Neural cell (in vitro differentiated cells): ENCODE results near the gene SPAG16. TPM values are rescaled to one million over a fixed set of nuclear protein-coding genes. Genes with fewer than 3 reads are reported as not detected.

ENCODE experiments used
- H2AFZ ChIP-seq: fragments of 200-600, 300-800 bp; sonication (generic), shearing (Covaris generic); 2 replicates; pipeline ENCODE4 v1.6.0; 2014; ENCODE audit warnings: low read depth, mild to moderate bottlenecking, antibody characterized with exemption, low read length, moderate library complexity
- H3F3A ChIP-seq: fragments of 200-600 bp; shearing (Covaris generic); 2 replicates; pipeline ENCODE4 v1.6.1; 2016; ENCODE audit warnings: mild to moderate bottlenecking, moderate library complexity, mixed read lengths, antibody characterized with exemption, low read length; ENCODE audit not compliant: insufficient read depth, poor library complexity, severe bottlenecking
- H3K27ac ChIP-seq: fragments of 200-600, 300-800 bp; sonication (generic), shearing (Covaris generic); 2 replicates; pipeline ENCODE4 v1.5.1; 2014; ENCODE audit warnings: mild to moderate bottlenecking, low read length, moderate library complexity
- H3K27me3 ChIP-seq: fragments of 300-800, 200-600 bp; sonication (generic), shearing (Covaris generic); 2 replicates; pipeline ENCODE4 v1.6.0; 2014; ENCODE audit warnings: mild to moderate bottlenecking, low read depth, low read length, moderate library complexity; ENCODE audit not compliant: insufficient read depth
- H3K36me3 ChIP-seq: fragments of 300-800, 200-600 bp; sonication (generic), shearing (Covaris generic); 2 replicates; pipeline ENCODE4 v1.5.1; 2014; ENCODE audit warnings: mild to moderate bottlenecking, antibody characterized with exemption, low read length, moderate library complexity; ENCODE audit not compliant: insufficient read depth
- H3K4me2 ChIP-seq: fragments of 300-800, 200-600 bp; sonication (generic), shearing (Covaris generic); 2 replicates; pipeline ENCODE4 v1.6.0; 2014; ENCODE audit warnings: mild to moderate bottlenecking, low read length
- H3K4me3 ChIP-seq: fragments of 300-800, 200-600 bp; sonication (generic), shearing (Covaris generic); 2 replicates; pipeline ENCODE4 v1.5.1; 2014; ENCODE audit warnings: mild to moderate bottlenecking, low read length, moderate library complexity
- H3K79me2 ChIP-seq: fragments of 200-600 bp; shearing (Covaris generic); replicated peaks from 2 replicates; pipeline ENCODE4 v1.6.0; 2014; ENCODE audit warnings: mild to moderate bottlenecking, low read length, moderate library complexity; ENCODE audit not compliant: insufficient read depth
- H3K9ac ChIP-seq: fragments of 300-800, 200-600 bp; sonication (generic), shearing (Covaris generic); 2 replicates; pipeline ENCODE4 v1.6.1; 2016; ENCODE audit warnings: mild to moderate bottlenecking, low read length, mixed read lengths
- H3K9me2 ChIP-seq: fragments of 200-600 bp; shearing (Covaris generic); 2 replicates; pipeline ENCODE4 v1.6.1; 2016; ENCODE audit warnings: mild to moderate bottlenecking, low read length, mixed read lengths; ENCODE audit not compliant: insufficient read depth
- H3K9me3 ChIP-seq: fragments of 200-600, 300-800 bp; sonication (generic), shearing (Covaris generic); 2 replicates; pipeline ENCODE4 v1.6.1; 2016; ENCODE audit warnings: mild to moderate bottlenecking, mixed run types, low read length, moderate library complexity, mixed read lengths
- H4K20me1 ChIP-seq: fragments of 200-600 bp; shearing (Covaris generic); 2 replicates; pipeline ENCODE4 v1.6.1; 2016; ENCODE audit warnings: mild to moderate bottlenecking, mixed run types; ENCODE audit not compliant: insufficient read depth
- EP300 ChIP-seq: fragments of 450-650 bp; conservative IDR thresholded peaks from 2 replicates; pipeline ENCODE4 v1.6.1; 2014; ENCODE audit warnings: antibody characterized with exemption, mild to moderate bottlenecking, moderate library complexity; ENCODE audit not compliant: poor library complexity, severe bottlenecking
- EZH2 ChIP-seq: fragments of 200-600, 300-800 bp; shearing (Covaris generic), sonication (generic); IDR thresholded peaks from 2 replicates; pipeline ENCODE4 v1.6.1; 2014; ENCODE audit warnings: antibody characterized with exemption, low read length, borderline replicate concordance, mild to moderate bottlenecking; ENCODE audit not compliant: insufficient read depth, poor library complexity, severe bottlenecking
- MXI1 ChIP-seq: fragments of 450-650 bp; conservative IDR thresholded peaks from 2 replicates; pipeline ENCODE4 v1.6.1; 2014; ENCODE audit warnings: antibody characterized with exemption, mild to moderate bottlenecking; ENCODE audit not compliant: poor library complexity, severe bottlenecking
- POLR2AphosphoS5 ChIP-seq: IDR thresholded peaks from 2 replicates; pipeline ENCODE4 v1.6.1; 2012
- RAD21 ChIP-seq: fragments of 450-650 bp; conservative IDR thresholded peaks from 2 replicates; pipeline ENCODE4 v1.6.1; 2014; ENCODE audit warnings: antibody characterized with exemption, mild to moderate bottlenecking, moderate library complexity
- SMC3 ChIP-seq: fragments of 450-650 bp; conservative IDR thresholded peaks from 2 replicates; pipeline ENCODE4 v1.6.1; 2014; ENCODE audit warnings: antibody characterized with exemption, mild to moderate bottlenecking, moderate library complexity; ENCODE audit not compliant: poor library complexity
- TAF1 ChIP-seq: IDR thresholded peaks from 2 replicates; pipeline ENCODE4 v1.6.1; 2012; ENCODE audit warnings: low read depth
- polyA plus RNA-seq: library from polyadenylated mRNA; depleted of rRNA; stranded (reverse); fragments of >200 nt; gene quantifications from 2 replicates; pipeline ENCODE4 v1.2.3, GENCODE V29; 2014
- TF ChIP-seq, protein P1 (sequence below): IDR thresholded peaks from 2 replicates; pipeline ENCODE4 v1.6.1; 2012; ENCODE audit warnings: borderline replicate concordance
- TF ChIP-seq, protein P2 (sequence below): fragments of 450-650 bp; IDR thresholded peaks from 2 replicates; pipeline ENCODE4 v1.5.1; 2014; ENCODE audit warnings: antibody characterized with exemption, mild to moderate bottlenecking, moderate library complexity; ENCODE audit not compliant: poor library complexity, severe bottlenecking

The SPAG16 gene
- polyA plus RNA-seq, 1 donor from 2014 or later, result 75.4 TPM

DNA sequence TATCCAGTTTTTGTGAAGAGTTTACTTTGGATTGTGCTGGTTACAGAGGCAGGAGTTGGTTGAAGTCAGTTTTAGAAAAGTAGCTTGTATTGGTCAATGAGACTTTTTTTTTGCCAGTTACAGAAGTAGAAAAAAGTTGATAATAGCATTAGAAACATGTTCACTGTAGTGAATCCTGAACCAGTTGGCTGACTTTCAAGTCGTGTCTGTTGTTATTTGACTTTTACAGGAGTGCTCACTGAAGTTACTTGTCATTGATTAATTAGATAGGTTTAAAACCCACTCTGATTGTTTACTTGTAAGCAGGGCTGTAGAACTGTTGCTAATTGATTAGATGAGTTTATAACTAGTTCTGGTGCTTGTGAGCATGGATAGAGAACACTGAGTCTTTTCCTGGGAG, 814.5 kb downstream of the SPAG16 start:
- Histone ChIP-seq H3K27ac (no peak overlapping the region), H3K36me3 (no peaks in the 10 kb centered on the region), H2AFZ (no peak overlapping the region), H4K20me1 (no peaks in the 10 kb centered on the region), H3F3A (no peaks in the 10 kb centered on the region), H3K9me3 (no peaks in the 10 kb centered on the region), H3K27me3 (no peaks in the 10 kb centered on the region), H3K4me3 (no peak overlapping the region), H3K9ac (no peak overlapping the region), H3K79me2 (no peaks in the 10 kb centered on the region), H3K4me2 (no peak overlapping the region), H3K9me2 (no peaks in the 10 kb centered on the region)
- TF ChIP-seq RAD21 (no peak), SMC3 (no peak), TAF1 (no peak), EP300 (no peak), EZH2 (no peak), POLR2AphosphoS5 (no peak), MXI1 (no peak)
- TF ChIP-seq, protein P1, sequence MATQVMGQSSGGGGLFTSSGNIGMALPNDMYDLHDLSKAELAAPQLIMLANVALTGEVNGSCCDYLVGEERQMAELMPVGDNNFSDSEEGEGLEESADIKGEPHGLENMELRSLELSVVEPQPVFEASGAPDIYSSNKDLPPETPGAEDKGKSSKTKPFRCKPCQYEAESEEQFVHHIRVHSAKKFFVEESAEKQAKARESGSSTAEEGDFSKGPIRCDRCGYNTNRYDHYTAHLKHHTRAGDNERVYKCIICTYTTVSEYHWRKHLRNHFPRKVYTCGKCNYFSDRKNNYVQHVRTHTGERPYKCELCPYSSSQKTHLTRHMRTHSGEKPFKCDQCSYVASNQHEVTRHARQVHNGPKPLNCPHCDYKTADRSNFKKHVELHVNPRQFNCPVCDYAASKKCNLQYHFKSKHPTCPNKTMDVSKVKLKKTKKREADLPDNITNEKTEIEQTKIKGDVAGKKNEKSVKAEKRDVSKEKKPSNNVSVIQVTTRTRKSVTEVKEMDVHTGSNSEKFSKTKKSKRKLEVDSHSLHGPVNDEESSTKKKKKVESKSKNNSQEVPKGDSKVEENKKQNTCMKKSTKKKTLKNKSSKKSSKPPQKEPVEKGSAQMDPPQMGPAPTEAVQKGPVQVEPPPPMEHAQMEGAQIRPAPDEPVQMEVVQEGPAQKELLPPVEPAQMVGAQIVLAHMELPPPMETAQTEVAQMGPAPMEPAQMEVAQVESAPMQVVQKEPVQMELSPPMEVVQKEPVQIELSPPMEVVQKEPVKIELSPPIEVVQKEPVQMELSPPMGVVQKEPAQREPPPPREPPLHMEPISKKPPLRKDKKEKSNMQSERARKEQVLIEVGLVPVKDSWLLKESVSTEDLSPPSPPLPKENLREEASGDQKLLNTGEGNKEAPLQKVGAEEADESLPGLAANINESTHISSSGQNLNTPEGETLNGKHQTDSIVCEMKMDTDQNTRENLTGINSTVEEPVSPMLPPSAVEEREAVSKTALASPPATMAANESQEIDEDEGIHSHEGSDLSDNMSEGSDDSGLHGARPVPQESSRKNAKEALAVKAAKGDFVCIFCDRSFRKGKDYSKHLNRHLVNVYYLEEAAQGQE, result no peak
- TF ChIP-seq, protein P2, sequence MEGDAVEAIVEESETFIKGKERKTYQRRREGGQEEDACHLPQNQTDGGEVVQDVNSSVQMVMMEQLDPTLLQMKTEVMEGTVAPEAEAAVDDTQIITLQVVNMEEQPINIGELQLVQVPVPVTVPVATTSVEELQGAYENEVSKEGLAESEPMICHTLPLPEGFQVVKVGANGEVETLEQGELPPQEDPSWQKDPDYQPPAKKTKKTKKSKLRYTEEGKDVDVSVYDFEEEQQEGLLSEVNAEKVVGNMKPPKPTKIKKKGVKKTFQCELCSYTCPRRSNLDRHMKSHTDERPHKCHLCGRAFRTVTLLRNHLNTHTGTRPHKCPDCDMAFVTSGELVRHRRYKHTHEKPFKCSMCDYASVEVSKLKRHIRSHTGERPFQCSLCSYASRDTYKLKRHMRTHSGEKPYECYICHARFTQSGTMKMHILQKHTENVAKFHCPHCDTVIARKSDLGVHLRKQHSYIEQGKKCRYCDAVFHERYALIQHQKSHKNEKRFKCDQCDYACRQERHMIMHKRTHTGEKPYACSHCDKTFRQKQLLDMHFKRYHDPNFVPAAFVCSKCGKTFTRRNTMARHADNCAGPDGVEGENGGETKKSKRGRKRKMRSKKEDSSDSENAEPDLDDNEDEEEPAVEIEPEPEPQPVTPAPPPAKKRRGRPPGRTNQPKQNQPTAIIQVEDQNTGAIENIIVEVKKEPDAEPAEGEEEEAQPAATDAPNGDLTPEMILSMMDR, result no peak

DNA sequence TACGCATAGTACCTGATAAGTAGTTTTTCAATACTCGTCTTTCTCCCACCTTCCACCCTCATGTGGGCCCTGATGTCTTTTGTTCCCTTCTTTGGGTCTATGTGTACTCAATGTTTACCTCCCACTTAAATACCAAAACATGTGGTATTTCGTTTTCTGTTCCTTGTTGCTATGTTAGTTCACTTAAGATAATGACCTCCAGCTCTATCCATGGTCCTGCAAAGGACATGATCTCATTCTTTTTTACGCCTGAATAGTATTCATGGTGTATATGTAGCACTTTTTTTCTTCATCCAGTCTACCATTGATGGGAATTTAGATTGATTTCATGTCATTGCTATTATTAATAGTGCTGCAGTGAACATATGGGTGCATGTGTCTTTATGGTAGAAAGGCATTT, 816.2 kb downstream of the SPAG16 start:
- no peak overlapping the region for H3K27ac ChIP-seq
- H3K27me3 ChIP-seq, result no peaks in the 10 kb centered on the region
- H3K36me3 ChIP-seq, result no peaks in the 10 kb centered on the region
- no peaks in the 10 kb centered on the region for H3K79me2 ChIP-seq
- no peaks in the 10 kb centered on the region for H3K9me3 ChIP-seq
- no peak overlapping the region for H3K9ac ChIP-seq
- H3K4me2 ChIP-seq, result no peak overlapping the region
- TF ChIP-seq EZH2 (no peak), POLR2AphosphoS5 (no peak), EP300 (no peak), MXI1 (no peak), RAD21 (no peak)
- TF ChIP-seq, protein P1, result no peak
- H3K4me3 ChIP-seq, result no peak overlapping the region
- no peaks in the 10 kb centered on the region for H3F3A ChIP-seq
- no peaks in the 10 kb centered on the region for H3K9me2 ChIP-seq
- no peak overlapping the region for H2AFZ ChIP-seq
- H4K20me1 ChIP-seq, result no peaks in the 10 kb centered on the region
